BJ (cell line): ENCODE measurements around the gene CPNE9. TPM values are rescaled to one million over a fixed set of nuclear protein-coding genes. Genes with fewer than 3 reads are reported as not detected.

ENCODE experiments used
- CTCF ChIA-PET: fragments of 350-600 bp; formaldehyde crosslinking; extraction: SDS; loops from one replicate; lab custom pipeline; 2021; ENCODE audit warnings: antibody characterized with exemption, inconsistent platforms; lab: Yijun Ruan, JAX
- POLR2A ChIA-PET: fragments of 300-600 bp; sonication (Branson Sonifier 250); formaldehyde crosslinking; extraction: SDS; loops from one replicate; lab custom pipeline; 2021; ENCODE audit warnings: antibody characterized with exemption; lab: Charles Lee
- DNase-seq: peaks from one replicate; pipeline ENCODE4 v3.0.0-alpha.2; 2011; ENCODE audit warnings: low read depth
- H3K27me3 ChIP-seq: 2 replicates; pipeline ENCODE4 v1.6.0; 2011; ENCODE audit warnings: low read length; ENCODE audit not compliant: control insufficient read depth, insufficient read depth
- H3K36me3 ChIP-seq: 2 replicates; pipeline ENCODE4 v1.5.1; 2011; ENCODE audit warnings: low read length; ENCODE audit not compliant: control insufficient read depth, insufficient read depth
- H3K4me3 ChIP-seq: 2 replicates; pipeline ENCODE4 v1.5.1; 2011; ENCODE audit warnings: low read depth, mild to moderate bottlenecking, control low read depth, low read length
- CTCF ChIP-seq: IDR thresholded peaks from 2 replicates; pipeline ENCODE4 v1.5.1; 2011; ENCODE audit warnings: low read depth, mild to moderate bottlenecking, control low read depth, inconsistent platforms, low read length, moderate library complexity; ENCODE audit not compliant: insufficient read depth
- polyA plus RNA-seq: library from polyadenylated mRNA; depleted of rRNA; stranded (reverse); fragments of >200 nt; gene quantifications from 2 replicates; pipeline ENCODE4 v1.2.3, GENCODE V29; 2011

The CPNE9 gene
- polyA plus RNA-seq, 1 experiment = not detected

- ChIA-PET POLR2A (interaction anchor here (0.6 kb wide), 1 partner anchor 233 kb away, joined by 15 read pairs; no protein-coding TSS in a partner anchor), CTCF (interaction anchor here (0.8 kb wide), 1 partner anchor 13 kb away, joined by 4 read pairs; no protein-coding TSS in a partner anchor)
- no peak overlapping the region for H3K4me3 ChIP-seq
- peaks cover 17% of the 10 kb centered on the region for H3K36me3 ChIP-seq
- H3K27me3 ChIP-seq = no peaks in the 10 kb centered on the region
- TF ChIP-seq CTCF = no peak
- DNase-seq = no peak
Observed at GRCh38 chr3:9697892-9698291, 5.7 kb upstream of the CPNE9 start.

- CTCF ChIA-PET = interaction anchor here (0.8 kb wide), 1 partner anchor 13 kb away, joined by 4 read pairs; no protein-coding TSS in a partner anchor
- Histone ChIP-seq H3K36me3 (peaks cover 17% of the 10 kb centered on the region), H3K27me3 (no peaks in the 10 kb centered on the region), H3K4me3 (no peak overlapping the region)
- no peak for DNase-seq
- TF ChIP-seq CTCF = no peak
- POLR2A ChIA-PET = interaction anchor here (0.6 kb wide), 1 partner anchor 233 kb away, joined by 15 read pairs; no protein-coding TSS in a partner anchor
Observed at GRCh38 chr3:9698293-9698692, 5.3 kb upstream of the CPNE9 start.

GRCh38 chr3:9700536-9700935 is 3.1 kb upstream of the CPNE9 start:
- ChIA-PET POLR2A (no interaction called here), CTCF (no interaction called here)
- Histone ChIP-seq H3K4me3 (no peak overlapping the region), H3K27me3 (no peaks in the 10 kb centered on the region), H3K36me3 (peaks cover 11% of the 10 kb centered on the region)
- no peak for DNase-seq
- TF ChIP-seq CTCF = no peak

GRCh38 chr3:9701006-9701405 is 2.6 kb upstream of the CPNE9 start:
- CTCF ChIA-PET = no interaction called here
- no peak for DNase-seq
- no peak overlapping the region for H3K4me3 ChIP-seq
- POLR2A ChIA-PET = no interaction called here
- H3K36me3 ChIP-seq = peaks cover 11% of the 10 kb centered on the region
- peaks cover 2% of the 10 kb centered on the region; the same call in 1 of the 2 replicates for H3K27me3 ChIP-seq
- no peak for TF ChIP-seq CTCF

GRCh38 chr3:9701711-9702110 is 1.9 kb upstream of the CPNE9 start:
- no peak for DNase-seq
- H3K27me3 ChIP-seq = peaks cover 3% of the 10 kb centered on the region; the same call in 1 of the 2 replicates
- TF ChIP-seq CTCF = no peak
- ChIA-PET POLR2A (no interaction called here), CTCF (no interaction called here)
- no peak overlapping the region for H3K4me3 ChIP-seq
- H3K36me3 ChIP-seq = peaks cover 8% of the 10 kb centered on the region
